Neuron (in vitro differentiated cells): ENCODE results near the gene MORF4L2.

ENCODE experiments used
- H2AFZ ChIP-seq: one replicate; pipeline ENCODE4 v1.6.1; 2013; ENCODE audit warnings: low read depth, mild to moderate bottlenecking, inconsistent platforms, low read length, moderate library complexity
- H3K27me3 ChIP-seq: one replicate; pipeline ENCODE4 v1.6.1; 2013; ENCODE audit warnings: low read length; ENCODE audit not compliant: insufficient read depth
- H3K36me3 ChIP-seq: one replicate; pipeline ENCODE4 v1.6.1; 2013; ENCODE audit warnings: low read length; ENCODE audit not compliant: insufficient read depth
- H3K4me1 ChIP-seq: one replicate; pipeline ENCODE4 v1.6.1; 2013; ENCODE audit warnings: low read length; ENCODE audit not compliant: insufficient read depth
- H3K4me3 ChIP-seq: 2 replicates; pipeline ENCODE4 v1.5.1; 2013; ENCODE audit warnings: mild to moderate bottlenecking, low read length, moderate library complexity
- H3K9me3 ChIP-seq: one replicate; pipeline ENCODE4 v1.6.1; 2013; ENCODE audit warnings: low read length

Gene MORF4L2, protein sequence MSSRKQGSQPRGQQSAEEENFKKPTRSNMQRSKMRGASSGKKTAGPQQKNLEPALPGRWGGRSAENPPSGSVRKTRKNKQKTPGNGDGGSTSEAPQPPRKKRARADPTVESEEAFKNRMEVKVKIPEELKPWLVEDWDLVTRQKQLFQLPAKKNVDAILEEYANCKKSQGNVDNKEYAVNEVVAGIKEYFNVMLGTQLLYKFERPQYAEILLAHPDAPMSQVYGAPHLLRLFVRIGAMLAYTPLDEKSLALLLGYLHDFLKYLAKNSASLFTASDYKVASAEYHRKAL

GRCh38 chrX:103686199-103687072, at the start of gene MORF4L2:
MORF4L2 (minus strand) TSS chrX:103686699; CDS start chrX:103677027, 9,672 bp downstream.
- Histone ChIP-seq H3K27me3 (no peaks in the 10 kb centered on the region), H3K9me3 (no peaks in the 10 kb centered on the region), H3K4me3 (peak within 1 kb of the TSS; percentile 81), H2AFZ (no peak within 1 kb of the TSS), H3K36me3 (peaks cover 24% of the 10 kb centered on the region), H3K4me1 (peaks cover 4% of the 10 kb centered on the region)

DNA sequence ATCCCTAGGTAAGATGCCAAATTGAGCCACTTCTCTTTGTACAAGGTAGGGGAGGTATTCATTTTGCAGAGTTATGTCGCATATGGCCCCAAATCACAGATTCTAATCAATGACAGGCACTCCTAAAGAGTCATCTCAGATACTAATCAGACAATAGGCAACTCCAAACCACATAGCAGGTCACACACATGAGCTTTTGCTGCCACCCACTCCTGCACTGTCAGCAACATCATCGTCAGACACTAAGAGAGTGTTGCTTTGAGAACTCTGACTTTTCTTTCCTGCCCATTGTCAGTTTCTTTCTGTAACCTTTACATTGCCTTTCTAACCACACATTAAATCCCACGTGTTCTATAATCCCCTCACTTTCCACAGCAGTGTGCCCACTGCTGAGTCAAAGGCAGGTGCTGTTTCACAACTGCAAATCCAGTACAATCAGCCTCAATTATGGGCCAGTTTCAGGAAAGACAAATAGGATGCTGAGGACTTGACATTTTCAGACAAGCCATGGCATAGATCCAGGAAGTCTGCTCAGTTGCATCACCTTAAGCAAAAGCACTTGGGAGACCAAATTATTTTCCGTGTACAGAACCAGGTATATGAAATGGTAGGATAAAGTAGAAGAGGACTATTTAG, 47.7 kb upstream of the MORF4L2 start:
- no peaks in the 10 kb centered on the region for H3K9me3 ChIP-seq
- no peaks in the 10 kb centered on the region for H3K4me1 ChIP-seq
- H3K36me3 ChIP-seq = no peaks in the 10 kb centered on the region
- H2AFZ ChIP-seq = no peak overlapping the region
- H3K4me3 ChIP-seq = no peak overlapping the region
- H3K27me3 ChIP-seq = peaks cover 16% of the 10 kb centered on the region

GRCh38 chrX:103733017-103733416, 46.5 kb upstream of the MORF4L2 start:
- Histone ChIP-seq H3K36me3 (no peaks in the 10 kb centered on the region), H3K4me1 (no peaks in the 10 kb centered on the region), H3K4me3 (no peak overlapping the region), H2AFZ (no peak overlapping the region), H3K27me3 (peaks cover 25% of the 10 kb centered on the region), H3K9me3 (no peaks in the 10 kb centered on the region)

GRCh38 chrX:103730796-103731493, 44.4 kb upstream of the MORF4L2 start:
- no peaks in the 10 kb centered on the region for H3K9me3 ChIP-seq
- no peak overlapping the region for H3K4me3 ChIP-seq
- no peaks in the 10 kb centered on the region for H3K36me3 ChIP-seq
- H3K27me3 ChIP-seq = peaks cover 41% of the 10 kb centered on the region
- H2AFZ ChIP-seq = no peak overlapping the region
- no peaks in the 10 kb centered on the region for H3K4me1 ChIP-seq

DNA sequence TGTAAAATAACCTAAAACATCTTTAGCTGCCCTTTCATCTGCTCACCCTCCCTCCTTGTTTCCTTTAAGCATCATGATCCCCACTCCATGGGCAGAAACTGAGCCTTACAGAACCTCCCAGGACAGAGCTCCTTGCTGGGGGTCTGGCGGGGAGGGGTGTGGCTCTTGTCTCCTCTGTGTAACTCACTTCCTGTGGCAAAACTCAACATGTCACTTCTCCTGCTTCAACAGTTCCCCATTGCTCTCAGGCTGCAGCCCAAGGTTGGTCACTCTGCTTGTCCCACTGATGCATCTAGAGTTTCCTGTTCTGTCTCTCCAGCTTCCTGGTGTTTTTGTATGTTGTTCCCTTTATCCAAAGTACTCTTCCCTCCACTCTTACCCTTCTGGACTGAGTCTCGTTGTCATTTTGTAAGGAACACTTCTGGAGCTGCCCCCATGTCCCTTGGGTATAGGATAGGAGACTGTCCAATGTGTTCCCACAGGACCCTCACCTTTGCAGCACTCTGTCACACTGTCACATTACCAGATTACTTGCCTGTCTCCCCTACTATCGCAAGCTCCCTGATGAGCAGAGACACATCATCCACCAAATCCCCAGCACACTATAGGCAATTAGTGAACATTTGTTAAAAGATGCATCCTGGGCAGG, 43.8 kb upstream of the MORF4L2 start:
- H3K4me1 ChIP-seq = no peaks in the 10 kb centered on the region
- no peaks in the 10 kb centered on the region for H3K36me3 ChIP-seq
- H3K27me3 ChIP-seq = peaks cover 47% of the 10 kb centered on the region
- H3K9me3 ChIP-seq = no peaks in the 10 kb centered on the region
- no peak overlapping the region for H3K4me3 ChIP-seq
- H2AFZ ChIP-seq = no peak overlapping the region

- no peaks in the 10 kb centered on the region for H3K4me1 ChIP-seq
- H3K4me3 ChIP-seq = no peak overlapping the region
- H3K36me3 ChIP-seq = no peaks in the 10 kb centered on the region
- H3K27me3 ChIP-seq = peaks cover 53% of the 10 kb centered on the region
- no peaks in the 10 kb centered on the region for H3K9me3 ChIP-seq
- H2AFZ ChIP-seq = no peak overlapping the region
These were observed 42.5 kb upstream of the MORF4L2 start for GRCh38 chrX:103729015-103729414.

DNA sequence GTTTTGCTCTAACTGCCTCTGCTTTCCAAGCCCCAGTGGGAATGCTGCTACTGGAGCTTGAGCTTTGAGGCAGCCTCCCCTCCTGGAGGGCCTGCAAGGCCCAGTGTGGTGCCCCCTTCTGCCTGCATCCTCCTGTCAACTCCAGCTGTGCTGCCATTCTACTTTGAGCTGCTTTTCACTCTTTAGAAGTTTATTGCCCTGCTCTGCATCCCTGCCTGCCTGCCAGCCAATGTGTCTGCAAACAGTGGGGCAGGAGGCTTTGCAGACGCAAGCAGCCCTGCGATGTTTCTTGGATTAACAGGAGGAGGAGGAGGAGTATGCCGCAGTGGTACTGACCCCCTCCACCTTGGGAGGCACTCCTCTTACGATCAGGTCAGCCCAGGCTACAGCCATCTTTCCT, 40.6 kb upstream of the MORF4L2 start:
- Histone ChIP-seq H3K36me3 (no peaks in the 10 kb centered on the region), H2AFZ (no peak overlapping the region), H3K4me1 (no peaks in the 10 kb centered on the region), H3K9me3 (no peaks in the 10 kb centered on the region), H3K27me3 (peaks cover 56% of the 10 kb centered on the region), H3K4me3 (no peak overlapping the region)

DNA sequence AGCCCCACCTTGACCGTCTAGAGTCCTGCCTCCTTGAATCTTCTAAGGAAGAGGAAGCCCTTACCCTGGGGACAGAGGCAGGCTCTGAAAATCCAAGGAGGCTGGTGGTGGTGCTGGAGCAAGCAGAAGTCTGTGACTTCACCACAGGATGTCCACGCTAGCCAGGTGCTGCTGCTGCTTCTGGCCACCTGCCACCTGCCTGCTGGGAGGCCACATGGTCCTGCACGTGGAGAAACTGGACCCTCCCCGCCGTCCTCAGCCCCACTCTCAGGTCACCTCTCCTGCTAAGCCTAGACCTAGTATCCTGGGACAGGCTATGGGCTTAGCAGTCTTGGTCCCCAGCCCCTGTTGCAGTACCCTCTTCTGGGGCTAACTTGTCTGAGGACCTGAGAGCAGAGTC, 40.0 kb upstream of the MORF4L2 start:
- H3K4me1 ChIP-seq = no peaks in the 10 kb centered on the region
- peaks cover 57% of the 10 kb centered on the region for H3K27me3 ChIP-seq
- no peak overlapping the region for H2AFZ ChIP-seq
- H3K4me3 ChIP-seq = no peak overlapping the region
- H3K36me3 ChIP-seq = no peaks in the 10 kb centered on the region
- H3K9me3 ChIP-seq = no peaks in the 10 kb centered on the region

DNA sequence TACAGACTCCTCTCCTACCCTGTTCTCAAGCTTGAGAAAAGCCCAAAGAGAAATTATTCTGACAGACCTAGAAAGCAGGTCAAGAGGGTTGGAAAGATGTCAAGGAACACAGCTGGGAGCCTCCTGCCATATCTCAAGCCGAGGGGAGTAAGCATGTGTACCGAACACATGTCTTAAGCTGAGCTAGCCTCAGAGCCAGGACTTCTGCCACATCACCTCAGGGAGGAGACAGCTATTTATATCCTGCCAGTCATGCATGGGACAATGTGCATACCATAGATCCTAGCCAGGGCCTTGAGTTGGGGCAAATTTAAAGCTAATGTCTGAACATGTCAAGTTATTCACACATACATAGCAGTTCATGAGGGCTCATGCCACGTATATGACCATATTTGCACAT, 36.0 kb upstream of the MORF4L2 start:
- H2AFZ ChIP-seq = no peak overlapping the region
- H3K4me1 ChIP-seq = no peaks in the 10 kb centered on the region
- H3K36me3 ChIP-seq = no peaks in the 10 kb centered on the region
- H3K4me3 ChIP-seq = no peak overlapping the region
- H3K9me3 ChIP-seq = no peaks in the 10 kb centered on the region
- H3K27me3 ChIP-seq = peaks cover 29% of the 10 kb centered on the region

DNA sequence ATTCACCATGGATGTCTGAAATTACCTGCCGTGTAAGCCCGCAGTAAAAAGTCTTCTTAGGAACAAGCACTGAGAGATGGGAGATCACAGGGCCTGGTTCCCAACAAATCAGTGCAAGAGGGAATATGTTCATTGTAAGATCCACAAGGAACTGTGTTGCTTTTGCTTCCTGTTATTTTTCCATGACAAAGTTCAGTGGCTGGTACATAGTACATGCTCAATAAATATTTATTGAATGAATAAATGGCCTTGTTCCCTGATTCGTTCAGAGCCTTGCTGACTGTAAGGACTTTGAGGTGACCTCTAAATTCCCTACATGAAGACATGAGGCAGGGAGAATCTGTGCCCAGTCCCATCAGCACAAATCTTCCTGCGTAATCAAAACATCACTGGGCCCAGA, 31.6 kb upstream of the MORF4L2 start:
- peaks cover 3% of the 10 kb centered on the region for H3K27me3 ChIP-seq

DNA sequence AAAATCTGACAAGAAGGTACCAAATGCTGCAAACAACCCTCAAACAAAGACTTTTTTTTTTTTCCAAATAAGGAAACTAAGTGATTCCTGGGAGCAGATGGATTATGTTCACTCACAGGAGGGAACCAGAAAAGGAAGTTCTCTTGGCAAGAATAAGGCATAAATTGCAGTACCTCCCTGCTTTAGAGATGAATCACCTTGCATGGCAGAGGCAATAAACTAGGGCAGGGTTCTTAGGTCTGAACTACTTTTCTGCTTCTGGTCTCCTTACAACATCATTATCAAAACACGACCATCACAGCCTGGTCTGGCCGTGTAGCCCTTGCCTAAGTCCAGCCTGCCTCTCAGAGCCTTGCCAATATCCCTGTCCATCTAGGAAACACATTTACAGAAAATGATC, 30.5 kb upstream of the MORF4L2 start:
- H2AFZ ChIP-seq = no peak overlapping the region
- H3K9me3 ChIP-seq = no peaks in the 10 kb centered on the region
- no peaks in the 10 kb centered on the region for H3K4me1 ChIP-seq
- peaks cover 3% of the 10 kb centered on the region for H3K27me3 ChIP-seq
- no peaks in the 10 kb centered on the region for H3K36me3 ChIP-seq
- no peak overlapping the region for H3K4me3 ChIP-seq

More for the DNA sequence above, 31.6 kb upstream of the MORF4L2 start:
- H3K4me3 ChIP-seq = no peak overlapping the region
- no peak overlapping the region for H2AFZ ChIP-seq
- no peaks in the 10 kb centered on the region for H3K4me1 ChIP-seq
- no peaks in the 10 kb centered on the region for H3K36me3 ChIP-seq
- no peaks in the 10 kb centered on the region for H3K9me3 ChIP-seq

DNA sequence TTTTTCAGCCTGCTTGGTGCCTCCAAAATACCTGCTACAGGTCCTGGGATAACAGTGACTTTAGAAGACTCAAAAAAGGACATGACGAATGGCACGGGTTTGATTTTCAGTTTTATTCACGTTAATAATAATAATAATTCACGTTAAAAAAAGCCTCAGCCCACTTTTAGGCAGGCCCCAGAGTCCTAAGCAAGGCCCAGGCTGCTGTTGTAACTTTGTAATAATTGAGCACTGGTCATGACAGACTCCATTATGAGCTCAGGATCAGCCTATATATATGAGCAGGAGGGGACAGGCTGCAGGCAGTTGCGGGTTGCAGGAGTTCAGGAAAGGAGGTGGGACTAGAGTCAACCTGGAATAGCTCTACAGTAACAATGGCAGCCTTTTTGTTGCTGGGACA, 24.1 kb upstream of the MORF4L2 start, which contains the start of gene TMEM31:
TMEM31 (plus strand) TSS at position 301 of the 400 bp plus-strand sequence. CDS start 1,350 bp downstream, outside the sequence.
- Histone ChIP-seq H3K4me1 (no peaks in the 10 kb centered on the region), H2AFZ (no peak within 1 kb of the TSS), H3K9me3 (no peaks in the 10 kb centered on the region), H3K27me3 (no peaks in the 10 kb centered on the region), H3K4me3 (no peak within 1 kb of the TSS), H3K36me3 (no peaks in the 10 kb centered on the region)
